ENCODE results near the gene MORN1. TPM values are rescaled to one million over a fixed set of nuclear protein-coding genes. Genes with fewer than 3 reads are reported as not detected.

The MORN1 gene
- total RNA-seq, 4 donors from 2014 or later = 3.0 to 34.0 (median 12.5) TPM

DNA sequence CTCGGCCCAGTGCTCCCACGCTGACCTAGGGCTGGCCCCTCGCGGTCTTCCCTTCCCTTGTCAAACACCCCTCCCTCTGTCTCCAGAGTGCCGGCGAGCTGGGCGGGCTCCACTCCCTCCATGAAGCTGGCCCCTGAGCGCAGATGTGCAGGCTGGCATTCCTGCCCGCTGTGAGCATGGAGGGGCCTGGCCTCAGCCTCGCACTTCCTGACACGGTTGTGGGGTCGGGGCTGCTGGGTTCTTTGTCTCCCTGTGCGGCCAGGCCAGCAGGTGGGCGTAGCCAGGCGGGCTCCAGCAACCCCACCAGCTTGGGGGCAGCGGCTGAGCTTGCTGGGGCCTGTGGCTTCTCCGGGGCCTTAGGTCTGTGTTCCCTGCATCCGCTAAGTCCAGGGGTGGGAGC, 35.2 kb upstream of the MORN1 start:
- H3K27ac ChIP-seq = no peak overlapping the region
- intact Hi-C loops (cut with DNase I; ENCODE audit: low total_unique reads) (no loop called here), in situ Hi-C loops (cut with MboI; ENCODE audit: low pct_ligation_motif_present in 1 of 4, low pct_unique_long_range_greater_than_20kb in 1 of 4, low sequenced_read_pairs in 3 of 4) (no loop called here)
- WGBS, 2 donors (ENCODE audit: low coverage in 1 of 2) = 67% methylated on average over 14 of the region's 18 CpGs; no CpG with 5 or more reads in 1 of the 2 donors
- no peak for DNase-seq
- no peaks in the 10 kb centered on the region for H3K36me3 ChIP-seq
- TF ChIP-seq, protein P1, sequence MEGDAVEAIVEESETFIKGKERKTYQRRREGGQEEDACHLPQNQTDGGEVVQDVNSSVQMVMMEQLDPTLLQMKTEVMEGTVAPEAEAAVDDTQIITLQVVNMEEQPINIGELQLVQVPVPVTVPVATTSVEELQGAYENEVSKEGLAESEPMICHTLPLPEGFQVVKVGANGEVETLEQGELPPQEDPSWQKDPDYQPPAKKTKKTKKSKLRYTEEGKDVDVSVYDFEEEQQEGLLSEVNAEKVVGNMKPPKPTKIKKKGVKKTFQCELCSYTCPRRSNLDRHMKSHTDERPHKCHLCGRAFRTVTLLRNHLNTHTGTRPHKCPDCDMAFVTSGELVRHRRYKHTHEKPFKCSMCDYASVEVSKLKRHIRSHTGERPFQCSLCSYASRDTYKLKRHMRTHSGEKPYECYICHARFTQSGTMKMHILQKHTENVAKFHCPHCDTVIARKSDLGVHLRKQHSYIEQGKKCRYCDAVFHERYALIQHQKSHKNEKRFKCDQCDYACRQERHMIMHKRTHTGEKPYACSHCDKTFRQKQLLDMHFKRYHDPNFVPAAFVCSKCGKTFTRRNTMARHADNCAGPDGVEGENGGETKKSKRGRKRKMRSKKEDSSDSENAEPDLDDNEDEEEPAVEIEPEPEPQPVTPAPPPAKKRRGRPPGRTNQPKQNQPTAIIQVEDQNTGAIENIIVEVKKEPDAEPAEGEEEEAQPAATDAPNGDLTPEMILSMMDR (IDR thresholded peaks at IDR 0.05) = no peak
- no peak for TF ChIP-seq EP300 (IDR thresholded peaks at IDR 0.05; ENCODE audit: low read depth)
- TF ChIP-seq POLR2A (IDR thresholded peaks at IDR 0.05) = no peak
- TF ChIP-seq POLR2AphosphoS5 (IDR thresholded peaks at IDR 0.05) = no peak
- no peaks in the 10 kb centered on the region for H3K4me1 ChIP-seq
- H3K27me3 ChIP-seq = peaks cover 18% of the 10 kb centered on the region
- H3K9me3 ChIP-seq = peaks cover 0 to 12% of the 10 kb centered on the region in 2 donors
- no peak overlapping the region for H3K4me3 ChIP-seq

DNA sequence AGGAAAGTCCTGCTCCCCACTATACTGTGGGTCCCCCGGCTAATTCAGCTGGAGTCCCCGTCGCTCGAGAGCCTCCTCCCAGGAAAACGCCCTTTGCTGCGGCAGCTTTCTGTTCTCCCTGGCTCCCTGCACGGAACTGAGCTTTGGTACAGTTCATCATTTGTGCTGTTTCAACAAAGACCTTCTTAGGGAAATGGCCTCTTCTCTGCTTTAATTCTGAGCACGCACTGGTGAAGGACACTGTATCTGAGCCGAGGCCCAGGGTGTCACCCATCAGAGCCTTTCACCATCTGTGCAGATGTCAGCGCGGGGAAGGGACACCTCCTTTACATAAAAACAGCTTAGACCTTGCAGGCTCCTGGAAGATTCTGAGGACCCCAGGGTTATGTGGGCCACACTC, 34.5 kb upstream of the MORN1 start:
- H3K27ac ChIP-seq = no peak overlapping the region
- no peak for DNase-seq
- peaks cover 0 to 12% of the 10 kb centered on the region in 2 donors for H3K9me3 ChIP-seq
- H3K36me3 ChIP-seq = no peaks in the 10 kb centered on the region
- peaks cover 22% of the 10 kb centered on the region for H3K27me3 ChIP-seq
- TF ChIP-seq, protein P1 (IDR thresholded peaks at IDR 0.05) = no peak
- TF ChIP-seq EP300 (IDR thresholded peaks at IDR 0.05; ENCODE audit: low read depth) (no peak), POLR2AphosphoS5 (IDR thresholded peaks at IDR 0.05) (no peak), POLR2A (IDR thresholded peaks at IDR 0.05) (no peak)
- intact Hi-C loops (cut with DNase I; ENCODE audit: low total_unique reads) (no loop called here), in situ Hi-C loops (cut with MboI; ENCODE audit: low pct_ligation_motif_present in 1 of 4, low pct_unique_long_range_greater_than_20kb in 1 of 4, low sequenced_read_pairs in 3 of 4) (no loop called here)
- H3K4me1 ChIP-seq = no peaks in the 10 kb centered on the region
- H3K4me3 ChIP-seq = no peak overlapping the region
- WGBS, 2 donors (ENCODE audit: low coverage in 1 of 2) = 59% methylated on average over 11 of the region's 11 CpGs; no CpG with 5 or more reads in 1 of the 2 donors

DNA sequence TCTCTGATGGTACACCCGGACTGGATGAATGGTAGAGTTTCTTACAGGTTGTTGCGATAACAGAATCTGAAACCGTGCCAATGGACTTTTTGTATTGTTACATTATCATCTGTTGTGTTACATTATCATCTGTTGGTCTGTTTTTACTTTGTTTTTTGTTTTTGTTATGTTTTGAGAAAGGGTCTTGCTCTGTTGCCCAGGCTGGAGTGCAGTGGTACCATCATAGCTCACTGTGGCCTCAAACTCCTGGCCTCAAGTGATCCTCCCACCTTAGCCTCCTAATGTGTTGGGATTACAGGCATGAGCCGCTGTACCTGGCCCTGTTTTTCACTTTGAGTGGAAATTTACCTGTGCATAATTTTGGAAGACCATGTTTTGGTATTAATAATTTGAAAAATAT, 31.2 kb upstream of the MORN1 start:
- Histone ChIP-seq H3K27ac (no peak overlapping the region), H3K4me3 (no peak overlapping the region), H3K36me3 (no peaks in the 10 kb centered on the region), H3K27me3 (peaks cover 45% of the 10 kb centered on the region), H3K4me1 (no peaks in the 10 kb centered on the region), H3K9me3 (peaks cover 0 to 6% of the 10 kb centered on the region in 2 donors)
- intact Hi-C loops (cut with DNase I; ENCODE audit: low total_unique reads) (no loop called here), in situ Hi-C loops (cut with MboI; ENCODE audit: low pct_ligation_motif_present in 1 of 4, low pct_unique_long_range_greater_than_20kb in 1 of 4, low sequenced_read_pairs in 3 of 4) (loop anchor here in 2 of 4 donors (25.0 kb wide), 2 partner anchors 140 to 215 kb away; partner anchors contain the start of genes MMEL1 (in 1 of the 2) and TNFRSF14 (in 1 of the 2))
- no peak for DNase-seq
- 84% methylated on average over 4 of the region's 4 CpGs for WGBS, 2 donors (ENCODE audit: low coverage in 1 of 2)
- TF ChIP-seq POLR2A (IDR thresholded peaks at IDR 0.05) (no peak), EP300 (IDR thresholded peaks at IDR 0.05; ENCODE audit: low read depth) (no peak), POLR2AphosphoS5 (IDR thresholded peaks at IDR 0.05) (no peak)
- TF ChIP-seq, protein P1 (IDR thresholded peaks at IDR 0.05) = no peak

DNA sequence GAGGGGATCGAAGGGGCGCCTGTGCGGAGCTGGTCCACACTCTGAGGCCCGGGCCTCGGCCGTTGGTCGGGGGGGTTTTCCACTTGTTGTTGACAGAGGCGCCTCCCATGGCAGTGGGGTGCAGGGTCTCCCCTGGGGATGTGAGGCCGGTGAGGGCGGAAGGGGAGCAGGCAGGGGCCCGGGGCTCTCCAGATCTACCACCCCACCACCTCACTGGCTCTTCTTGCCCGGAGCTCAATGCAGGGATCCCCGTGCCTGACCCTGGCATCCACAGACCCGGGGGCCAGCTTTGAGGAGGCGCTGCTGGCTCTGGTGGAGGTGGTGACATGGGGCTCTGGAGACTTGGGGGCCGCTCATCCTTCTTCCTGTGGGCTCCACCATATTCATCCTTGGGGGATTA, 28.1 kb upstream of the MORN1 start:
- Histone ChIP-seq H3K27me3 (peaks cover 39% of the 10 kb centered on the region), H3K9me3 (peaks cover 0 to 6% of the 10 kb centered on the region in 2 donors), H3K4me3 (no peak overlapping the region), H3K27ac (no peak overlapping the region), H3K36me3 (no peaks in the 10 kb centered on the region), H3K4me1 (peaks cover 4 to 21% (median 11%) of the 10 kb centered on the region in 4 donors)
- TF ChIP-seq EP300 (IDR thresholded peaks at IDR 0.05; ENCODE audit: low read depth) = no peak
- TF ChIP-seq POLR2A (IDR thresholded peaks at IDR 0.05) = no peak
- no peak for TF ChIP-seq POLR2AphosphoS5 (IDR thresholded peaks at IDR 0.05)
- TF ChIP-seq, protein P1 (IDR thresholded peaks at IDR 0.05) = no peak
- in situ Hi-C loops (cut with MboI; ENCODE audit: low pct_ligation_motif_present in 1 of 4, low pct_unique_long_range_greater_than_20kb in 1 of 4, low sequenced_read_pairs in 3 of 4) = loop anchor here (10.0 to 25.0 kb wide), 4 partner anchors 125 to 225 kb away; partner anchors contain the start of genes MMEL1 (in 1 of the 4) and TNFRSF14 (in 1 of the 4)
- WGBS, 2 donors (ENCODE audit: low coverage in 1 of 2) = 59 to 91% methylated on average over 3 to 11 of the region's 16 CpGs
- no peak for DNase-seq
- intact Hi-C loops (cut with DNase I; ENCODE audit: low total_unique reads) = loop anchor here (5.0 kb wide), 1 partner anchor 128 kb away; no protein-coding TSS in a partner anchor
